Testis (tissue), 3 donors: ENCODE results near the gene ZACN. TPM values are rescaled to one million over a fixed set of nuclear protein-coding genes. Genes with fewer than 3 reads are reported as not detected.

ENCODE experiments used
- DNase-seq: peaks from one replicate; pipeline ENCODE4 v3.0.0-alpha.2; 2019
- H3K27ac ChIP-seq, 2 donors: fragments of 200-600 bp; sonication (generic); one replicate each; pipeline ENCODE4 v1.5.1; 2019
- H3K27me3 ChIP-seq: fragments of 200-600 bp; sonication (generic); one replicate; pipeline ENCODE4 v1.5.1; 2019
- H3K36me3 ChIP-seq: fragments of 200-600 bp; sonication (generic); one replicate; pipeline ENCODE4 v1.5.1; 2017; ENCODE audit warnings: low read depth; ENCODE audit errors: missing control alignments
- H3K4me1 ChIP-seq: fragments of 200-600 bp; sonication (generic); one replicate; pipeline ENCODE4 v1.5.1; 2019
- H3K4me3 ChIP-seq, 2 donors: fragments of 200-600 bp; sonication (generic); one replicate each; pipeline ENCODE4 v1.5.1; 2017 to 2019
- H3K9me3 ChIP-seq: fragments of 200-600 bp; sonication (generic); one replicate; pipeline ENCODE4 v1.5.1; 2017
- CTCF ChIP-seq, 3 experiments: fragments of 450-650 bp in 2 of 3; fragments of 200-600 bp in 1 of 3; sonication (generic) in 1 of 3; IDR thresholded peaks; one replicate each; pipeline ENCODE4 v1.5.1; 2016 to 2019; ENCODE audit warnings: antibody characterized with exemption in 3 of 3, mild to moderate bottlenecking in 2 of 3, moderate library complexity in 1 of 3
- POLR2A ChIP-seq: fragments of 450-650 bp; IDR thresholded peaks from one replicate; pipeline ENCODE4 v1.6.1; 2017; ENCODE audit warnings: antibody characterized with exemption, mild to moderate bottlenecking, moderate library complexity
- WGBS, 2 donors: methylation state at CpG; one replicate each; pipeline ENCODE4 v1.1.5; 2018; 5-methylcytosine and 5-hydroxymethylcytosine counted together
- intact Hi-C: fragments of 100-400 bp; cut with DNase I; formaldehyde crosslinking; loops from one replicate; pipeline ENCODE4 v1.15.1; 2023; ENCODE audit warnings: low total_unique reads
- polyA plus RNA-seq: library from polyadenylated mRNA; stranded (reverse); fragments of 350-450 nt; fragmentation: Illumina TruSeq; extraction: RNeasy Lipid Tissue Mini Kit (QIAGEN cat#74804); gene quantifications from one replicate; pipeline ENCODE4 v1.2.3, GENCODE V29; 2014; ENCODE audit warnings: low read depth, low replicate concordance; ENCODE audit not compliant: insufficient read depth
- total RNA-seq, 2 donors: library from RNA; depleted of rRNA; stranded (reverse); fragments of >200 nt; gene quantifications; one replicate each; pipeline ENCODE4 v1.2.3, GENCODE V29; 2016

ZACN gene
- total and polyA plus RNA-seq, 3 donors from 2014 or later, result 0.13 to 0.31 TPM; not detected in 1

DNA sequence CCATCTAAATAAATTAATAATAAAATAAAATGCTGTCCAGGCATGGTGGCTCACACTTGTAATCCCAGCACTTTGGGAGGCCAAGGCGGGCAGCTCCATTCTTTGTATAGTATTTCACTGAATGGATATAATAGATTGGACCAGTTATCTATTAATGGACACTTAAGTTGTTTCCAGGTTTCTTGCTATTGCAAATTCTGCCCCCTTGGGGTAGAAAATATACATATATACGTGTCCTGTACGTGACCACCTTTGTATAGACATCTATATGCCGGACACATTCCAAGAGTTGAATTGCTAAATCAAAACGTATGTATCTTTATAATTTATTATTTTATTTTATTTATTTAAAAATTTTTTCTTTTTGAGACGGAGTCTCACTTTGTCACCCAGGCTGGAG lies 28.5 kb downstream of the ZACN start:
- Histone ChIP-seq H3K27ac (no peak overlapping the region), H3K27me3 (no peaks in the 10 kb centered on the region), H3K36me3 (no peaks in the 10 kb centered on the region), H3K9me3 (no peaks in the 10 kb centered on the region), H3K4me3 (no peak overlapping the region), H3K4me1 (peaks cover 4% of the 10 kb centered on the region)
- intact Hi-C loops, result no loop called here
- TF ChIP-seq POLR2A (no peak), CTCF (IDR thresholded peaks at IDR 0.05) (peak in 2 of 3 experiments; percentile 11 to 17)
- no peak for DNase-seq
- 85 to 90% methylated on average over 6 of the region's 6 CpGs for WGBS, 2 donors

GRCh38 chr17:76111956-76112355 lies 33.0 kb downstream of the ZACN start:
- intact Hi-C loops, result no loop called here
- no peak for DNase-seq
- Histone ChIP-seq H3K27me3 (no peaks in the 10 kb centered on the region), H3K4me1 (no peaks in the 10 kb centered on the region), H3K9me3 (no peaks in the 10 kb centered on the region), H3K4me3 (no peak overlapping the region), H3K27ac (no peak overlapping the region), H3K36me3 (no peaks in the 10 kb centered on the region)
- TF ChIP-seq POLR2A (no peak), CTCF (IDR thresholded peaks at IDR 0.05) (no peak)
- 89 to 92% methylated on average over 2 of the region's 2 CpGs for WGBS, 2 donors

DNA sequence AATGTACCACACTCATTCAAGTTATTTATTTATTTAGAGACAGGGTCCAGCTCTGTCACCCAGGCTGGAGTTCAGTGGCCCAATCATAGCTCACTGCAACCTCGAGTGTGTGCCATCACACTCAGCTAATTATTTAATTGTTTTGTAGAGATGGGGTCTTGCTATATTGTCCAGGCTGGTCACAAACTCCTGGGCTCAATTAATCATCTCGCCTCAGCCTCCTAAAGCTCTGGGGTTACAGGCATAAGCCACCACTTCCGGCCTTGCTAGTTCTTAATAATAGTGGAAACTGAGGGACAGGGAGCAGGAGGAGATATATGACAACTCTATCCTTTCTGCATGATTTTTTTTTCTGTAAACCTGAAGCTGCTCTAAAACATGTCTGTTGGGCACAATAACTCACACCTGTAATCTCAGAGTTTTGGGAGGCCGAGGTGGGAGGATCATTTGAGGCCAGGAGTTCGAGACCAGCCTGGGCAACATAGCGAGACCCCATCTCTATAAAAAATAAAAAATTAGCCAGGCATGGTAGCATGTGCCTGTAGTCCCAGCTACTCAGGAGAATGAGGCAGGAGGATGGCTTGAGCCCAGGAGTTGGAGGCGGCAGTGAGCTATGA lies 36.3 kb downstream of the ZACN start:
- H3K4me3 ChIP-seq, result no peak overlapping the region
- no peak for TF ChIP-seq POLR2A
- TF ChIP-seq CTCF (IDR thresholded peaks at IDR 0.05), result no peak
- intact Hi-C loops, result no loop called here
- H3K9me3 ChIP-seq, result no peaks in the 10 kb centered on the region
- no peaks in the 10 kb centered on the region for H3K27me3 ChIP-seq
- 89 to 91% methylated on average over 7 of the region's 7 CpGs for WGBS, 2 donors
- H3K27ac ChIP-seq, result no peak overlapping the region
- no peaks in the 10 kb centered on the region for H3K36me3 ChIP-seq
- no peaks in the 10 kb centered on the region for H3K4me1 ChIP-seq
- no peak for DNase-seq

DNA sequence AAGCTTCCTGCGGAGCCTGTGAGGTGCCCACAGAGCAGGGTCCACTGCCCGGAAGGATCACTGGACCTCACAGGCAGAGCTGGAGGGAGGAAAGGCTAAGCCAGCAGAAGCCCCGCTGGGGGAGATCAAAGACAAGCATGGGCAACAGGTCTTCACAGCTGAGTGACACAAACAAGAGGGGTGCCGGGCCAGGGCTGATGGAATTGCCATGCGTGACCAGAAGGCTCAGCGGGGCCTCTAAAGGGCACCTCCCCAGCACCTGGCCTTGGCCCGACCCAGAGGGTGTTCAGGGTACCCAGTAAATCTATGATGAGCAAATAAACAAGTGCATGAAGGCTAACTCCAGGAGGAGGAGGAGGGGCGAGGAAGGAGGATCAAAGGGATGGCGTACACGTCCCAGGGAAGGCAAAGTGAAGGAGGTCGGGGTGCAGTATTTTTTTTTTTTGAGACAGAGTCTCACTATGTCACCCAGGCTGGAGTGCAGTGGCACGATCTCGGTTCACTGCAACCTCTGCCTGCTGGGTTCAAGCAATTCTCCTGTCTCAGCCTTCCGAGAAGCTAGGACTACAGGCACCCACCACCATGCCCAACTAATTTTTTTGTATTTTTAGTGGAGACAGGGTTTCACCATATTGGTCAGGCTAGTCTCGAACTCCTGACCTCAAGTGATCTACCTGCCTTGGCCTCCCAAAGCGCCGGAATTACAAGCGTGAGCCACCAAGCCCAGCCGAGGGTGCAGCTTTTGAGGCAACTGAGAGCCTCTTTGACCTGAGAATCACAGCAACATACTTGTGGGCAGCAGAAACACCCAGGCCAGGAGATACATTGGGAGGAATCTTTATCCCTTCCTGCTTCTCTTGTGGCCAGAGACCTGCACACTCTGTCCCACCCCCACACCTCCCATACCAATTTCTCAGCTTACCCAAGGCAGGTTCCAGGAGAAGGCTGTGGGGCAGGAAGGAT lies 40.7 kb downstream of the ZACN start:
- no peak for DNase-seq
- intact Hi-C loops, result loop anchor here (5.0 kb wide), 1 partner anchor 163 kb away; no protein-coding TSS in a partner anchor
- H3K4me1 ChIP-seq, result peaks cover 6% of the 10 kb centered on the region
- WGBS, 2 donors, result 89 to 92% methylated on average over 19 of the region's 19 CpGs
- H3K4me3 ChIP-seq, result no peak overlapping the region
- no peaks in the 10 kb centered on the region for H3K9me3 ChIP-seq
- H3K27ac ChIP-seq, result no peak overlapping the region
- TF ChIP-seq POLR2A (no peak), CTCF (IDR thresholded peaks at IDR 0.05) (no peak)
- no peaks in the 10 kb centered on the region for H3K36me3 ChIP-seq
- H3K27me3 ChIP-seq, result no peaks in the 10 kb centered on the region
